H9 (cell line): ENCODE data around the gene JAK1. TPM values are rescaled to one million over a fixed set of nuclear protein-coding genes. Genes with fewer than 3 reads are reported as not detected.

Experiments
- DNase-seq: peaks from one replicate; pipeline ENCODE4 v3.0.0-alpha.2; 2017
- H2AFZ ChIP-seq: one replicate; pipeline ENCODE4 v1.6.1; 2013; ENCODE audit warnings: mild to moderate bottlenecking, low read length, control low read depth, moderate library complexity
- H2AK5ac ChIP-seq: 2 replicates; pipeline ENCODE4 v1.6.1; 2013; ENCODE audit warnings: low read length, control low read depth, mixed read lengths; ENCODE audit not compliant: insufficient read length
- H2BK120ac ChIP-seq: one replicate; pipeline ENCODE4 v1.6.1; 2013; ENCODE audit warnings: low read depth, mild to moderate bottlenecking, low read length, control low read depth, inconsistent platforms; ENCODE audit not compliant: poor library complexity, severe bottlenecking
- H2BK12ac ChIP-seq: 2 replicates; pipeline ENCODE4 v1.6.1; 2013; ENCODE audit warnings: low read length, control low read depth, mixed read lengths, low read depth; ENCODE audit not compliant: insufficient read length
- H2BK15ac ChIP-seq: 2 replicates; pipeline ENCODE4 v1.6.1; 2013; ENCODE audit warnings: low read depth, low read length, control low read depth
- H2BK20ac ChIP-seq: one replicate; pipeline ENCODE4 v1.6.1; 2013; ENCODE audit warnings: low read depth, mild to moderate bottlenecking, low read length, control low read depth, inconsistent platforms; ENCODE audit not compliant: poor library complexity, severe bottlenecking
- H2BK5ac ChIP-seq: 2 replicates; pipeline ENCODE4 v1.6.1; 2013; ENCODE audit warnings: low read length, control low read depth, mixed read lengths; ENCODE audit not compliant: insufficient read length
- H3K14ac ChIP-seq: 2 replicates; pipeline ENCODE4 v1.6.1; 2013; ENCODE audit warnings: low read length, control low read depth; ENCODE audit not compliant: insufficient read depth
- H3K18ac ChIP-seq: 2 replicates; pipeline ENCODE4 v1.6.1; 2013; ENCODE audit warnings: low read depth, mild to moderate bottlenecking, mixed read lengths, low read length, control low read depth; ENCODE audit not compliant: insufficient read length
- H3K23ac ChIP-seq: 2 replicates; pipeline ENCODE4 v1.6.1; 2013; ENCODE audit warnings: low read length, control low read depth, mixed read lengths, low read depth; ENCODE audit not compliant: insufficient read length
- H3K23me2 ChIP-seq: 2 replicates; pipeline ENCODE4 v1.6.1; 2013; ENCODE audit warnings: low read depth, mild to moderate bottlenecking, mixed read lengths, low read length, control low read depth; ENCODE audit not compliant: insufficient read length, poor library complexity, severe bottlenecking
- H3K27ac ChIP-seq: 2 replicates; pipeline ENCODE4 v1.5.1; 2013; ENCODE audit warnings: low read length, control low read depth, mixed read lengths, low read depth; ENCODE audit not compliant: insufficient read length
- H3K27me3 ChIP-seq: 2 replicates; pipeline ENCODE4 v1.6.1; 2013; ENCODE audit warnings: low read length, control low read depth, inconsistent platforms; ENCODE audit not compliant: insufficient read depth
- H3K4ac ChIP-seq: 2 replicates; pipeline ENCODE4 v1.6.1; 2013; ENCODE audit warnings: low read depth, mild to moderate bottlenecking, control low read depth, inconsistent platforms, low read length, moderate library complexity
- H3K4me1 ChIP-seq: 2 replicates; pipeline ENCODE4 v1.6.1; 2013; ENCODE audit warnings: low read length, control low read depth, inconsistent platforms; ENCODE audit not compliant: insufficient read depth
- H3K4me2 ChIP-seq: 2 replicates; pipeline ENCODE4 v1.6.1; 2013; ENCODE audit warnings: low read length, control low read depth, mixed read lengths; ENCODE audit not compliant: insufficient read length, insufficient read depth
- H3K56ac ChIP-seq: 2 replicates; pipeline ENCODE4 v1.6.1; 2013; ENCODE audit warnings: low read depth, mild to moderate bottlenecking, mixed read lengths, low read length, control low read depth; ENCODE audit not compliant: insufficient read length
- H3K79me1 ChIP-seq: 2 replicates; pipeline ENCODE4 v1.6.1; 2013; ENCODE audit warnings: low read depth, mild to moderate bottlenecking, moderate library complexity, low read length, control low read depth, inconsistent platforms; ENCODE audit not compliant: insufficient read depth, poor library complexity, severe bottlenecking
- H3K79me2 ChIP-seq: 2 replicates; pipeline ENCODE4 v1.6.1; 2013; ENCODE audit warnings: low read length, control low read depth, inconsistent platforms; ENCODE audit not compliant: insufficient read depth
- H3K9ac ChIP-seq: 2 replicates; pipeline ENCODE4 v1.6.1; 2013; ENCODE audit warnings: low read length, control low read depth, mixed read lengths; ENCODE audit not compliant: insufficient read length; ENCODE audit errors: extremely low read depth
- H3K9me3 ChIP-seq: one replicate; pipeline ENCODE4 v1.6.1; 2013; ENCODE audit warnings: low read depth, low read length, inconsistent platforms; ENCODE audit not compliant: control insufficient read depth
- H3T11ph ChIP-seq: one replicate; pipeline ENCODE4 v1.6.1; 2013; ENCODE audit warnings: mild to moderate bottlenecking, low read length, control low read depth, inconsistent platforms
- H4K20me1 ChIP-seq: one replicate; pipeline ENCODE4 v1.6.1; 2013; ENCODE audit not compliant: control insufficient read depth, insufficient read length, insufficient read depth
- H4K5ac ChIP-seq: 2 replicates; pipeline ENCODE4 v1.6.1; 2013; ENCODE audit warnings: low read depth, mild to moderate bottlenecking, mixed read lengths, low read length, control low read depth; ENCODE audit not compliant: insufficient read length
- H4K8ac ChIP-seq: replicated peaks from 2 replicates; pipeline ENCODE4 v1.6.1; 2013; ENCODE audit warnings: low read length, control low read depth, mixed read lengths, low read depth; ENCODE audit not compliant: insufficient read length
- H4K91ac ChIP-seq: 2 replicates; pipeline ENCODE4 v1.6.1; 2013; ENCODE audit warnings: low read depth, mild to moderate bottlenecking, moderate library complexity, mixed read lengths, low read length, control low read depth; ENCODE audit not compliant: insufficient read length
- H3K27ac Mint-ChIP-seq, 3 experiments: 2 replicates in 2 of 3; 3 replicates in 1 of 3; pipeline ENCODE4 v1.8.0; 2020 to 2021; ENCODE audit warnings: mixed read lengths in 3 of 3, mild to moderate bottlenecking in 1 of 3, moderate library complexity in 1 of 3
- H3K27me3 Mint-ChIP-seq: 2 replicates; pipeline ENCODE4 v1.8.0; 2021; ENCODE audit warnings: low read depth, mild to moderate bottlenecking, moderate library complexity, mixed read lengths
- H3K36me3 Mint-ChIP-seq, 3 experiments: 2 replicates in 2 of 3; 3 replicates in 1 of 3; pipeline ENCODE4 v1.8.0; 2020 to 2021; ENCODE audit warnings: low read depth in 3 of 3, mixed read lengths in 3 of 3; ENCODE audit not compliant: insufficient read depth in 1 of 3
- H3K4me1 Mint-ChIP-seq, 2 experiments: 2 replicates each; pipeline ENCODE4 v1.8.0; 2020; ENCODE audit warnings: mixed read lengths in 2 of 2
- H3K4me3 Mint-ChIP-seq, 2 experiments: 2 replicates in 1 of 2; 3 replicates in 1 of 2; pipeline ENCODE4 v1.8.0; 2020 to 2021; ENCODE audit warnings: mild to moderate bottlenecking in 2 of 2, mixed read lengths in 2 of 2, moderate library complexity in 1 of 2
- H3K9me3 Mint-ChIP-seq, 2 experiments: 2 replicates in 1 of 2; 3 replicates in 1 of 2; pipeline ENCODE4 v1.8.0; 2020; ENCODE audit warnings: mild to moderate bottlenecking in 2 of 2, mixed read lengths in 2 of 2, moderate library complexity in 1 of 2
- CTCF ChIP-seq: fragments of 200-600 bp; sonication (generic); conservative IDR thresholded peaks from 3 replicates; pipeline ENCODE4 v1.8.0; 2021; ENCODE audit warnings: antibody characterized with exemption, mild to moderate bottlenecking
- WGBS: extraction: QIAGEN DNeasy Blood & Tissue Kit; methylation state at CpG from one replicate; pipeline ENCODE4 v1.1.7; 2013; ENCODE audit warnings: missing lambda C conversion rate, low lambda C conversion rate, mixed read lengths; ENCODE audit not compliant: insufficient read length; ENCODE audit errors: extremely low coverage; 5-methylcytosine and 5-hydroxymethylcytosine counted together
- total RNA-seq: library from RNA; stranded (reverse); gene quantifications from 2 replicates; pipeline ENCODE4 v1.2.1, GENCODE V29; 2021

JAK1 gene
- total RNA-seq, 1 experiment from 2014 or later: 12.8 TPM

- H2BK12ac ChIP-seq: no peak overlapping the region
- no peak for TF ChIP-seq CTCF
- H4K5ac ChIP-seq: no peak overlapping the region
- Mint-ChIP-seq H3K4me3 (no peak overlapping the region), H3K27ac (no peak overlapping the region), H3K27me3 (no peaks in the 10 kb centered on the region; the same call in 1 of the 2 replicates), H3K4me1 (peaks cover 23 to 26% of the 10 kb centered on the region in 2 experiments), H3K9me3 (no peaks in the 10 kb centered on the region), H3K36me3 (peaks cover 0 to 2% (median 0%) of the 10 kb centered on the region in 3 experiments; a peak in 1 of 7 replicates)
- H3K79me1 ChIP-seq: no peaks in the 10 kb centered on the region
- no peak overlapping the region for H3K14ac ChIP-seq
- no peak overlapping the region for H2AFZ ChIP-seq
- H3K23ac ChIP-seq: no peak overlapping the region
- no peaks in the 10 kb centered on the region for H3K27me3 ChIP-seq
- H2BK20ac ChIP-seq: no peak overlapping the region
- no peaks in the 10 kb centered on the region for H3K23me2 ChIP-seq
- no peaks in the 10 kb centered on the region for H3K9me3 ChIP-seq
- H2BK5ac ChIP-seq: no peak overlapping the region
- H3K9ac ChIP-seq: no peak overlapping the region
- no peak overlapping the region for H3T11ph ChIP-seq
- H3K18ac ChIP-seq: no peak overlapping the region
- no CpG with 5 or more reads among the region's 2 CpGs for WGBS
- no peak overlapping the region for H3K4me2 ChIP-seq
- DNase-seq: no peak
- peaks cover 2% of the 10 kb centered on the region; the same call in 1 of the 2 replicates for H3K79me2 ChIP-seq
- H3K4me1 ChIP-seq: peaks cover 6% of the 10 kb centered on the region; the same call in 1 of the 2 replicates
- H3K4ac ChIP-seq: no peak overlapping the region
- H2BK120ac ChIP-seq: no peak overlapping the region
- H3K27ac ChIP-seq: no peak overlapping the region
- no peak overlapping the region for H2BK15ac ChIP-seq
- no peak overlapping the region for H4K91ac ChIP-seq
- H2AK5ac ChIP-seq: no peak overlapping the region
- no peak overlapping the region for H4K8ac ChIP-seq
- no peaks in the 10 kb centered on the region for H4K20me1 ChIP-seq
- H3K56ac ChIP-seq: no peak overlapping the region
Measured at GRCh38 chr1:64901663-64902062, 64.7 kb downstream of the JAK1 start.
